ENCODE measurements around the gene GYG2.

- TF ChIP-seq CTCF (IDR thresholded peaks at IDR 0.05; ENCODE audit: extremely low read depth in 1 of 2, insufficient read depth in 1 of 2, low read depth in 1 of 2, low read length in 2 of 2) (no peak), GATA2 (IDR thresholded peaks at IDR 0.05; ENCODE audit: insufficient read depth, insufficient read length, low read depth, low read length) (no peak), POLR2A (IDR thresholded peaks at IDR 0.05; ENCODE audit: low read depth, low read length) (no peak), POLR2AphosphoS5 (IDR thresholded peaks at IDR 0.05; ENCODE audit: insufficient read depth, low read depth, low read length) (no peak), EZH2 (IDR thresholded peaks at IDR 0.05; ENCODE audit: borderline replicate concordance, low read depth, low read length, severe bottlenecking) (no peak), FOS (IDR thresholded peaks at IDR 0.05; ENCODE audit: borderline replicate concordance, insufficient read depth, low read length) (no peak), MAX (IDR thresholded peaks at IDR 0.05; ENCODE audit: insufficient read depth, insufficient read length) (no peak)
Measured at GRCh38 chrX:2879670-2880069, 50.9 kb downstream of the GYG2 start.
